Thyroid gland (tissue), 4 donors: Measurements from ENCODE around the gene TMEM185A.

Experiments
- CTCF ChIP-seq, 6 experiments: fragments of 200-600 bp in 3 of 6; fragments of 450-650 bp in 3 of 6; sonication (generic) in 3 of 6; IDR thresholded peaks; one replicate each; pipeline ENCODE4 v1.5.1; 2016 to 2019; ENCODE audit warnings: antibody characterized with exemption in 6 of 6, mild to moderate bottlenecking in 2 of 6, inconsistent platforms in 1 of 6, moderate library complexity in 1 of 6
- POLR2A ChIP-seq, 2 donors: fragments of 450-650 bp; IDR thresholded peaks; one replicate each; pipeline ENCODE4 v1.6.1; 2017; ENCODE audit warnings: antibody characterized with exemption in 2 of 2, mild to moderate bottlenecking in 2 of 2, moderate library complexity in 1 of 2

GRCh38 chrX:149570668-149571067 lies 60.9 kb downstream of the TMEM185A start:
- TF ChIP-seq POLR2A (IDR thresholded peaks at IDR 0.05) (no peak), CTCF (IDR thresholded peaks at IDR 0.05) (no peak)
